Right renal pelvis (tissue), 4 donors: Measurements from ENCODE around the gene PTDSS2. TPM values are rescaled to one million over a fixed set of nuclear protein-coding genes. Genes with fewer than 3 reads are reported as not detected.

Experiments used
- DNase-seq, 4 donors: peaks; one replicate each; pipeline ENCODE4 v3.0.0-alpha.2; 2013; ENCODE audit warnings: low read depth in 4 of 4, low spot score in 3 of 4, missing footprints in 1 of 4
- polyA plus RNA-seq, 4 donors: library from polyadenylated mRNA; unstranded; fragments of 120-200 nt; gene quantifications; one replicate each; pipeline ENCODE4 v1.2.1, GENCODE V29; 2013; ENCODE audit not compliant: insufficient read length in 4 of 4

Gene PTDSS2
- polyA plus RNA-seq, 4 donors: 30.1 to 41.4 (median 32.5) TPM

DNA sequence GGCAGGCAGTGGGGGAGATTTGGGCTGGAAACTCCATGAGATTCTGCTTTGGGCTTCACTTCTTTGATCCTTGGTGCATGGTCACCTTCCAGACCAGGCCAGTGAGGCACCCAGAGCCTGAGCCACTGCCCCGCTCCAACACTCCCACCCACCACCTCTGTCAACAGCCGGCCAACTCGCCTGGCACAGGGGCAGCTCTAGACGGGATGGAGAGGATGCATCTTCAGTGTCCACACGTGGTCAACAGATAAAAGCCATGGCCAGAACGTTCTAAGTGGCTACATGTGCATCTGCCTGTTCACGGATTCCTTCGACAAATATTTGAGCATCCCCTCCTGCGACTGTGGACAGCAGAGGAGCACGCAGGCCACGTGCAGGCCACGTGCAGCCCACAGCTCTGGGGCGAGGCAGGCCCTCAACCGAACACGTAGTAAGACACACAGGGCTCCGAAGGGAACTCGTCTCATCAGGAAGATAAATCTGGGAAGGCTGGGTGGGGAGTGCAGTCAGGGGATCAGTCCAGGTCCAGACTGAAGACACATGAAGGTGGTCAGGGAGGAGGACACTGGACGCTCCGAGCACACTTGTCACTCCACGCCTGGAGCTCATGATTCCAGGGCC is 88.5 kb downstream of the PTDSS2 start:
- no peak for DNase-seq

DNA sequence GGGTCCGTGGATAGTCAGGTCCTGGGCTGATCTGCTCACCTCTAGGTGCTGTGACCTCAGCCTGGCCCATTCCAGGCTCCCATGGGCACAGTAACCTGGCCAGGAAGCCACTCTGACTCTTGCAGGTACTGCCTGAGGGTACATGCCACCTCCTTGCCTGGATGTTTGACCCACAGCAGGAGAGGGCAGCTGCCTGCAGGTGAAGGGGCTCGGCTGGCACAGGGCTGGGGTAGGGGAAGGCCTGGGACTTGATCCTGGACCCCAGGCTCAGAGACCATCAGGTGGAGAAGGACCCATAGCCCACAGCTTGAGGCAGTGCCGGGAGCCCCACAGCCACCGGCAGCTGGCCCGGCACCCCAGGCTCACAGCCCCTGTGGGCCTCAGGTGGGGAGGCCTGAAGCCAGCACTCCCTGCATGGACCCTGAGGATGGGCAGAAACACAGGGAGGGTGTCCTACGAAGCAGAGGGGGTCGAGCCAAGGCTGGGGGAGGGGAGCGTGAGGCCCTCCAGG is 89.9 kb downstream of the PTDSS2 start:
- DNase-seq: no peak

Other genes with a start within 250 kb of the PTDSS2 start
- 10 to 100 TPM; 44.5 to 49.5 (median 47.1) TPM for gene BET1L, start 242.9 kb upstream of the PTDSS2 start, polyA plus RNA-seq
- 10 to 100 TPM; 73.5 to 97.6 (median 81.7) TPM for gene RIC8A, start 242.6 kb upstream of the PTDSS2 start, polyA plus RNA-seq
- gene SIRT3, start 213.9 kb upstream of the PTDSS2 start, polyA plus RNA-seq: 10 to 100 TPM; 25.5 to 33.8 (median 30.5) TPM
- 100 to 1,000 TPM; 131 to 151 (median 138) TPM for gene PSMD13, start 213.3 kb upstream of the PTDSS2 start, polyA plus RNA-seq
- gene NLRP6, start 171.9 kb upstream of the PTDSS2 start, polyA plus RNA-seq: under 1 TPM; 0.20 to 0.80 (median 0.36) TPM
- gene PGGHG, start 161.2 kb upstream of the PTDSS2 start, polyA plus RNA-seq: 10 to 100 TPM; 14.8 to 25.7 (median 19.4) TPM
- gene IFITM5, start 150.8 kb upstream of the PTDSS2 start, polyA plus RNA-seq: under 1 TPM in 2 of 4 donors, not detected in 2; 0.34 to 0.48 TPM
- gene IFITM2, start 142.5 kb upstream of the PTDSS2 start, polyA plus RNA-seq: 100 to 1,000 TPM; 194 to 242 (median 224) TPM
- gene IFITM1, start 136.2 kb upstream of the PTDSS2 start, polyA plus RNA-seq: 10 to 100 TPM; 34.1 to 44.9 (median 39.9) TPM
- gene IFITM3, start 129.4 kb upstream of the PTDSS2 start, polyA plus RNA-seq: 100 to 1,000 TPM; 400 to 486 (median 421) TPM
- 10 to 100 TPM; 57.3 to 83.9 (median 61.4) TPM for gene B4GALNT4, start 80.8 kb upstream of the PTDSS2 start, polyA plus RNA-seq
- gene PKP3, start 56.1 kb upstream of the PTDSS2 start, polyA plus RNA-seq: 1 to 10 TPM; 4.0 to 7.4 (median 5.2) TPM
- gene SIGIRR, start 35.3 kb upstream of the PTDSS2 start, polyA plus RNA-seq: 10 to 100 TPM; 33.4 to 64.4 (median 36.7) TPM
- gene ANO9, start 8.3 kb upstream of the PTDSS2 start, polyA plus RNA-seq: 10 to 100 TPM in 1 of 4 donors, 1 to 10 TPM in 3; 7.8 to 12.7 (median 9.6) TPM
- gene RNH1, start 57.0 kb downstream of the PTDSS2 start, polyA plus RNA-seq: 100 to 1,000 TPM in 1 of 4 donors, 10 to 100 TPM in 3; 80.9 to 120 (median 86.6) TPM
- gene HRAS, start 85.3 kb downstream of the PTDSS2 start, polyA plus RNA-seq: 10 to 100 TPM; 39.5 to 57.2 (median 41.2) TPM
- gene LRRC56, start 87.2 kb downstream of the PTDSS2 start, polyA plus RNA-seq: 1 to 10 TPM; 3.3 to 5.2 (median 4.1) TPM
- gene LMNTD2, start 110.5 kb downstream of the PTDSS2 start, polyA plus RNA-seq: 1 to 10 TPM; 2.8 to 5.9 (median 3.6) TPM
- 10 to 100 TPM; 42.7 to 68.7 (median 45.2) TPM for gene RASSF7, start 110.7 kb downstream of the PTDSS2 start, polyA plus RNA-seq
- gene PHRF1, start 126.2 kb downstream of the PTDSS2 start, polyA plus RNA-seq: 10 to 100 TPM; 21.1 to 27.4 (median 21.9) TPM
- 10 to 100 TPM in 1 of 4 donors, 1 to 10 TPM in 3; 8.1 to 12.4 (median 8.4) TPM for gene IRF7, start 165.7 kb downstream of the PTDSS2 start, polyA plus RNA-seq
- gene CDHR5, start 174.7 kb downstream of the PTDSS2 start, polyA plus RNA-seq: 10 to 100 TPM; 31.8 to 49.2 (median 42.9) TPM
- 1 to 10 TPM; 1.2 to 3.5 (median 1.9) TPM for gene SCT, start 176.9 kb downstream of the PTDSS2 start, polyA plus RNA-seq
- gene DRD4, start 187.0 kb downstream of the PTDSS2 start, polyA plus RNA-seq: 1 to 10 TPM; 1.7 to 5.7 (median 2.1) TPM
- gene DEAF1, start 244.9 kb downstream of the PTDSS2 start, polyA plus RNA-seq: 10 to 100 TPM; 36.3 to 55.9 (median 46.3) TPM
- gene TMEM80, start 245.5 kb downstream of the PTDSS2 start, polyA plus RNA-seq: 10 to 100 TPM; 37.4 to 45.2 (median 42.2) TPM